Stimulated activated naive CD8-positive, alpha-beta T cell treated with anti-CD3 and anti-CD28 coated beads, Interleukin-15, Interleukin-2, amounts not matched to agents 100 ng/mL and 50 ng/mL, for 24 hours (primary cell): Measurements from ENCODE around the gene SLC6A8.
"Not testable (repeated sequence)": the region's sequence is repeated elsewhere in the genome, so short reads cannot be mapped to it uniquely, and the experiment has no call there.

ENCODE experiments used
- H3K27ac Mint-ChIP-seq: one replicate; pipeline ENCODE4 v1.8.0; 2021; ENCODE audit warnings: mild to moderate bottlenecking, mixed read lengths
- H3K27me3 Mint-ChIP-seq: one replicate; pipeline ENCODE4 v1.8.0; 2021; ENCODE audit warnings: mixed read lengths
- H3K36me3 Mint-ChIP-seq: one replicate; pipeline ENCODE4 v1.8.0; 2021; ENCODE audit warnings: low read depth, mixed read lengths
- H3K4me1 Mint-ChIP-seq: one replicate; pipeline ENCODE4 v1.8.0; 2021; ENCODE audit warnings: low read depth, mixed read lengths
- H3K4me3 Mint-ChIP-seq: one replicate; pipeline ENCODE4 v1.8.0; 2021; ENCODE audit warnings: mild to moderate bottlenecking, mixed read lengths
- H3K9me3 Mint-ChIP-seq: one replicate; pipeline ENCODE4 v1.8.0; 2021; ENCODE audit warnings: mixed read lengths

SLC6A8 gene

DNA sequence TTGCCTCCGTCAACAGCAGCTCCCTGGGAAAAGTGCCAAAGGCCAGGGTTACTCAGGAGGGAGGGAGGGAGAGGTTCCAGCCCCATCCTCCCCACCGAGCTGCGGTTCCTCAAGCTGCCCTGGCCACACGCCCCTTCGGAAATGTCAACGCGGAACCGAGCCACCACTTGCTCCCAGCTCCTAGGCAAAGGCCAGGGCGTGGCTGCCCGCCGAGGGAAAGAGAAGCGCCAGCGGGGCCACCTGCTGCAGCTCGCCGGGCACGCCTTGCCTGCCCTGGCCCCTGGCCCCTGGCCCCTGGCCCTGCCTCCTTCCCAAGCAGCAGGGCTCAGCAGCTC, 15.3 kb downstream of the SLC6A8 start:
- Mint-ChIP-seq H3K9me3 (no peaks in the 10 kb centered on the region), H3K36me3 (no peaks in the 10 kb centered on the region), H3K27me3 (no peaks in the 10 kb centered on the region), H3K4me1 (no peaks in the 10 kb centered on the region), H3K4me3 (no peak overlapping the region), H3K27ac (no peak overlapping the region)

DNA sequence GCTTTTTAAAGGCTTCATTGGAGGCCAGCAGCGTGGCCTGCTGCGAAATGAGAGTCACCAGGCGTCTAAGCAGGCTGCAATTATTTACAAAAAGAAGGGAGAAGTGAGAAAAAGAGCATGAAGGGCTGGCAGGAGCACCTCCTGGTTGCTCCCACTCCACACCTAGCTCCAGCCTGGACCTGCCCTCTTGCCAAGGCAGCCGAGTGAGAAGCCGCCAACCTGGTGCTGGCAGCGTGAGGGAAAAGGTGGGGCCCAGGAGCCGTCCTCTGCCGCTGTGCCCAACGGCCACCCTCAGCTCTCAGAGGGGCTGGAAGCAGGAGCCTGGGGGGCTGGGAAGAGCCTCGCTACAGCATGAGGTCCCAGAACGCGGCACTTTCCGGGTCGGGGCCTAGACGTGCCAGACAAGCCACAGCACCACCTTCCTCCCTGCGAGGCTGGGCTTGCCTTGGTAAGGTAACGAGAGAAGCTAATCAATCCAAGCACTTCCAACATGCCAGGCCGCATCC, 16.3 kb downstream of the SLC6A8 start:
- no peaks in the 10 kb centered on the region for H3K4me1 Mint-ChIP-seq
- H3K36me3 Mint-ChIP-seq, result no peaks in the 10 kb centered on the region
- H3K9me3 Mint-ChIP-seq, result no peaks in the 10 kb centered on the region
- no peaks in the 10 kb centered on the region for H3K27me3 Mint-ChIP-seq
- H3K4me3 Mint-ChIP-seq, result no peak overlapping the region
- H3K27ac Mint-ChIP-seq, result no peak overlapping the region

DNA sequence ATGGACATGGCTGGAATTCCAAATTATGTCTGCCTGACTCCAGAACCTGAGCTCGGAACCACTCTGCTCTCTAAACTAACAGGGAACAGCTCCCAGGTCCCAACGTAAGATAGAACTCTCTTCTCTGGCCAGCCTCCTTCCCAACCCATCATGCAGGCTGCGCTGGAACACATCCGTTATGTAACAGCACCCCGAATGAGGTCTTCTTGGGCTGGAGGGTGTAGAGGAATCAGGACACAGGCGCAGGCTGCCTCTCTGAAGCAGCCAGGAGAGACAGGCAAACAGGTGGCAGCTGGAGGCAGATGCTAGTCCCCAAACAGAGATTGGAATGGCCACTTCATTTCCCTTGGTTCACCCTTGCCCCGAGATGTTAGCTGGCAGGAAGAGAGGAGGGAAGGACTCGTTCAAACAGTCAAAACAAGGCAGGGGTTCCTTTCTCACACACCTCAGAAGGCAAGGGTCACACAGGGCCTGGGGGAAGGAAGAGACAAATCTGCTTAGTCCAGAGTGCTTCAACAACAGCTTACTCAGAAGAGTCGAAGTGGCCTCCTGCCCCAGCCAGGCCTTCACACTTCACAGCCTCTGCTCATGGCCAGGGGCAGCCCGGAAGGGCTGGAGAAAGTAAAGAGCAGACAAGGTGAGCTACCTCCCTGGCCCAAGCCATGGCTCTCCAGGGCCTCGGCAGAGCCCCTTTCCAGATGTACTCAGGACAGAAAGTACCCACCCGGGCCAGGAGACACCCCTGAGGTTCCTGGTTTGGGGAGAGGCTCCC, 17.1 kb downstream of the SLC6A8 start:
- H3K27ac Mint-ChIP-seq, H3K27me3 Mint-ChIP-seq, H3K36me3 Mint-ChIP-seq, H3K9me3 Mint-ChIP-seq, H3K4me1 Mint-ChIP-seq, H3K4me3 Mint-ChIP-seq: not testable (repeated sequence)

DNA sequence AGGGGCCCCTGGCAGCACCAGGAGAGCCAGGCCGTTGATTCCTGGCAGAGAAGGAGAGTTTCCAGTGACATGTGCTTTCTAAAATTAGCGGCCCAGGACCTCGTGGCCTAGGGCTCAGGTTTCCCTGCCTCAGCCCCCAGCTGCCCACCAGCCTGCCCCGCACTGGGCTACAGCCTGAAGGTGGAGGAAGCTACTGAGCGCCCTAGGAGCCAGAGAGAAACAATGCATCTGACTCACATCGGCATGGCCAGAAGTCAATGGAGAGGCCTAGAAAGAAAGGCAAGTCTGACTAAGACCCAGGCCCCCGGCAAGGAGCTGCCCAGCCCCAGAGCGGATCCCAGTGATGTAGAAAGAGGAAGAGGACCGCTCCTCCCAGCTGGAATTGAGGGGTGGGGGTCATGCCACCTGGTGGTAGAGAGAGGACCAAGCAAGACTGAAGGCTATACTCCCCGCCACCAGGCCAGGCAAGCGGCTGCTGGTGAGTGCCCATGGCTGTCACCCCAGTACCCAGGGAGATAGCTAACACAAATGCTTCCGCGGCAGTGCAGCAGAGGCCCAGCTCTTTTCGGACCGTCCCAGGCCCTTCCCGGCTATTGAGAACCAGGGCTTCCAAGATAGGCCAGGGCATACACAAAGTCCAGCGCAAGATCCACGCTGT, 17.8 kb downstream of the SLC6A8 start:
- not testable (repeated sequence) for H3K27ac Mint-ChIP-seq, H3K27me3 Mint-ChIP-seq, H3K4me1 Mint-ChIP-seq, H3K4me3 Mint-ChIP-seq, H3K36me3 Mint-ChIP-seq, H3K9me3 Mint-ChIP-seq

DNA sequence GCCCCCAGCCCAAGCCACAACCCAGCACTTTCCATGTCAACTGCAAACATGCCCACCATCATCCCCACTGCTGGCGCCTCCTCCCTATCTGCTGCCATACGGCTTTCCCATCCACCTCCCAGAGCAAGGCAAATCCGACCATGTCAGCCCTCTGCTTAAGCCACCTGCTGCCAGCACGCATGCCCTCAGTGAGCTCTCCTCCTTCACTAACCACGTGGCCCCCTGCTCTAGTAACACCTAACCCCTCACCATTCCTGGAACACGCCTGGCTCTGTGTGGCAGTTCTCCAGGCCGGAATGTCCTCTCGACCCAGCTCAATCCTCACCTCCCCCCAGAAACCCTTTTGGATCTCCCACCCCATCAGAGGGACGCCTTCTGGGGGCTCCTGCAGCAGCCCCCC, 19.1 kb downstream of the SLC6A8 start:
- Mint-ChIP-seq H3K36me3 (peaks cover 6% of the 10 kb centered on the region), H3K27me3 (no peaks in the 10 kb centered on the region), H3K9me3 (no peaks in the 10 kb centered on the region), H3K27ac (no peak overlapping the region), H3K4me3 (no peak overlapping the region), H3K4me1 (no peaks in the 10 kb centered on the region)

DNA sequence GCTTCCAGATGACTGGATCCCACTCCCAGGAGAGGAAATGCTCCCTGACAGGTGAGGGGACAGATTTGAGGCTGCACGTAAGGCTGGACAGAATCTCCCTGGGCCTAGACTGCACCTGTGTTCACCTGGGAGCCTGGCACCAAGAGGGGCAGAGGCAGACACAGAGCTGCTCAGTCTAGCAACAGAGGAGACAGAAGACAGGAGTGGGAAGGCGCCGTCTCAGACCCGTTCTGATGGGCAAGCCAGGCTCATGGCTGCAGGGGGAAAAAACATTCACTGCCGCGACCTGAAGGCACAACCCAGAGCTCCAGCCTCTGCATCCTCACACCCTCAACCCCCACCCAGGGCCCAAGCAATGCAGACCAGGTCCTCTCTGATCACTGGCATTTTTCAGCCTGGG, 19.7 kb downstream of the SLC6A8 start:
- H3K4me3 Mint-ChIP-seq, result no peak overlapping the region
- H3K4me1 Mint-ChIP-seq, result no peaks in the 10 kb centered on the region
- H3K9me3 Mint-ChIP-seq, result no peaks in the 10 kb centered on the region
- H3K27ac Mint-ChIP-seq, result no peak overlapping the region
- H3K27me3 Mint-ChIP-seq, result no peaks in the 10 kb centered on the region
- H3K36me3 Mint-ChIP-seq, result peaks cover 6% of the 10 kb centered on the region

DNA sequence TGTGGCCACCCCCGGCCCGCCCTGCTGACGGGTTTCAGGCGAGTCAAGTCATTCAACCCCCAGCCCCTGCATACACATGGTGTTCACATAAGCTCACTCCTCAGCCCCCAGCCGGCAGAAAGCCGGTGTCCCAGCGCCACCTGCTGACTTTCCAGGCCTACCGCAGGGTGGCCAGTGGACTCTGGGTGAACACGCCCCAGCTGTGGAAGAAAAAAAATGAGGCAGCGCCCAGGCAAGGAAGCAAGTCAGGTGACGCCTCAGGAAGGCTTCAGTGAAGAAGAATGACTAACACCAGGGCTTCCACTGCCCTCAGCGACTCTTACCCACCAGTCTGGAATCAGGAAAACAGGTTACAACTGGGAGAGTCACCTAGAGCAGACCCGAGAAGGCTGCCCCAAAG, 20.7 kb downstream of the SLC6A8 start:
- H3K4me3 Mint-ChIP-seq, result no peak overlapping the region
- H3K27ac Mint-ChIP-seq, result no peak overlapping the region
- H3K9me3 Mint-ChIP-seq, result no peaks in the 10 kb centered on the region
- no peaks in the 10 kb centered on the region for H3K27me3 Mint-ChIP-seq
- no peaks in the 10 kb centered on the region for H3K4me1 Mint-ChIP-seq
- peaks cover 9% of the 10 kb centered on the region for H3K36me3 Mint-ChIP-seq

DNA sequence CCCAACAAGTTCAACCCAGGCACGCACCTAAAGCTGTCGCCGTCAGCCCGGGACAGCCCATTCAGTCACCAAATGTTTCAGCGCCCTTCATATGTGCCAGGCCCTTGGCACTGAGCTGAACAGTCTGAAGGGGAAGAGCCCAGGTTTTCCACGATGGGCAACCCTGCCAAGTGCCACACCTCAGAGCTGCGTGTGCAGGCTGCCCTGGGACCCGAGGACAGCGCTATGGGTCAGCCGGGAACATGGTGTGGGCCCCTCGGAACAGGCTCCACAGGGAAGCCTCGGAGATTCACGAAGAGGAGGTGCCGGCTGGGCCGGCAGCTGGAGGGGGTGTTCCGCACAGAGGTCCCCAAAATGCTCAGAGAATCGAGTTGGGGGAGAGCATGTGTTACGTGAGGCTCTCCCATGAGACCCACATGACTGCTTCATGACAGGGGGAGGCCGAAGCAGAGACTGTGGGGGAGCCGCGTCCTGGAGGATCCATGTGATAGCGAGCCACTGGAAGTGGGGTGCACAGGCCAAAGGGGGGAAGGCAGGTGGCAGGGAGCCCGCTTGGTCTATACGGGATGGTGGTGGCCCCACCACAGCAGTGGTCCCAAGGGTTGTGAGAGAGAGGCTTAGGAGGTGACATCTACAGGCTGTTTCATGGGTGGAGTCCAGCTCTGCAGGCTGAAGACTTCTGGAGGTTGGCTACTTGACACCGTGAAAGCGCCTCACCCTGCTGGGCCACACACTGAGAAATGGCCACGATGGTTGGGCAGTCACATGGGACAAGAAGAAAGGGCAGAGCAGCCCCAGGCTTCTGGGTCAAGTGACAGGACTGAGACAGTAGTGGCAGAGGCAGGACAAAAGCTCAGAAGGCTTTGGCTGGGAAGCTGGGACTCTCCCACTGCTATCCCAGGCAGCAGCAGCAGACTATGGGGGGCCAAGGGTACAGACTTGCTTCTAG, 22.3 kb downstream of the SLC6A8 start:
- Mint-ChIP-seq H3K27me3 (no peaks in the 10 kb centered on the region), H3K4me3 (no peak overlapping the region), H3K36me3 (peaks cover 17% of the 10 kb centered on the region), H3K9me3 (no peaks in the 10 kb centered on the region), H3K27ac (no peak overlapping the region), H3K4me1 (no peaks in the 10 kb centered on the region)

DNA sequence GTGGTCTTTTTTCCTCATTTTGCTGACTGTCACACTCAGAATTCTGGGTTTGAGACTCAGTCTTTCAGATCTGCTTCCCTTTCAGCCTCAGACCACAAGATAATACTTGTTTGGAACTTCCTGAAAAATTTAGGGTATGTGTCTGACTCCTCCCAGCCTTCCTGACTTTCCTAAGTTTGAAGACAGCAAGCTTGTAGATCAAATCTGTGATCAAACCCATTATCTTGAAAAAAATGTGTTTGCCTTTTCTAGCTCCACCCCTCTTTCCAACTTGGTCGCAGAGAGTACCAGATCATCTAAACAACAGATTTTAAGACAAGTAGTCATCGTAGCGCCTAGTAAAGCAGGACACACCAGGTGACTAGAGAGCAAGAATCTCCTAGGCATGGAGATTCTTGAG, 26.5 kb downstream of the SLC6A8 start:
- no peaks in the 10 kb centered on the region for H3K4me1 Mint-ChIP-seq
- no peak overlapping the region for H3K4me3 Mint-ChIP-seq
- no peak overlapping the region for H3K27ac Mint-ChIP-seq
- no peaks in the 10 kb centered on the region for H3K27me3 Mint-ChIP-seq
- H3K36me3 Mint-ChIP-seq, result peaks cover 30% of the 10 kb centered on the region
- H3K9me3 Mint-ChIP-seq, result no peaks in the 10 kb centered on the region

DNA sequence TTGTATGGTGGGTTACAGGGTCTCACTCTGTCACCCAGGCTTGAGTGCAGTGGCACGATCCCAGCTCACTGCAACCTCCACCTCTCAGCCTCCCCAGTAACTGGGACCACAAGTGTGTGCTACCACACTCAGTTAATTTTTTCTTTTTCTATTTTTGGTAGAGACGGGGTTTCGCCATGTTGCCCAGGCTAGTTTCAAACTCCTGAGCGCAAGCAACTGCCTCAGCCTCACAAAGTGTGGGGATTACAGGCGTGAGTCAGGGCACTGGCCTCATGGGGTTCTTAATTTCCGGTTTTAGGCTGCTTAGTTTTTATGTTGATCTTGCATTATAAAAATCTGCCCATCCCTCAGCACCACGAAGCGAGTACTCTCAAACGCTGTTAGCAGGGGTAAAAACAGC, 29.7 kb downstream of the SLC6A8 start:
- Mint-ChIP-seq H3K9me3 (no peaks in the 10 kb centered on the region), H3K4me3 (no peak overlapping the region), H3K36me3 (peaks cover 43% of the 10 kb centered on the region), H3K27me3 (no peaks in the 10 kb centered on the region), H3K27ac (no peak overlapping the region), H3K4me1 (peaks cover 7% of the 10 kb centered on the region)

DNA sequence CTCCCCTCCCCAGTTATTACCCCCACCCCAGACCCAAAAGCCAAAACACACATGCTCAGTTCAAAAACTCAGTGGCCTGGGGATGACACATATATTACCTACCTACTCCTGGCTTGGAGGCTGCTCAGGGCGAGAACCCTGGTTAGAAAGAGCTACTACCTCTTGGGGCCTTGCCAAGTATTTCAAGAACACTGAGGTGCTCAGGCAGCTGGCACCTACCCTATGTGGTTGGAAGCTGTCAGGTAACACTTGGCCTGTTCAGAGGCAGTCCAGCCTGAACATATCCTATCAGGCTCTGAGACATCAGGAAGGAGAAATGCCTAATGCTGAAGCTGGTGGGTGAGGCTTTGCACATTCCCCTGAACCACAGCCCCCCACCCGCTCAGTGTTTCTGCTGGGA, 31.5 kb downstream of the SLC6A8 start:
- Mint-ChIP-seq H3K27ac (no peak overlapping the region), H3K9me3 (no peaks in the 10 kb centered on the region), H3K4me1 (peaks cover 10% of the 10 kb centered on the region), H3K36me3 (peaks cover 33% of the 10 kb centered on the region), H3K27me3 (no peaks in the 10 kb centered on the region), H3K4me3 (no peak overlapping the region)

DNA sequence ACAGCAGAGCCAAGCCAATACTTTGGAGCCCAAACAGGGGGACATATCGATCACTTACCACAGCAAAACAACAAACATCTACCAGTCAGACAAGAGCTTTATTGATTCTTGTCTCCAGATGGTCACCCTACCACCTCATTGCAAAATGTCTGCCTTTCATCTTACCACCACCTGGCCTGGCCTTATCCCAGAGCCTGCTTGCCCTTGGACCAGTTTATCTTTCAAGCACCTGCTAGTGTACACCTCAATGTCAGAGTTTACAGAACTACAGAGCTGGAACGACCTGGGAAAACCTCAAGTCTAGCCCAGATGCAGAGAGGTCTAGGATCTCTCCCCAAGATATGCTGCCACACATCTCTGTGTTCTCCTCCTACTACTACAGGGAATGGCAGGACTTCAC, 32.0 kb downstream of the SLC6A8 start:
- H3K4me3 Mint-ChIP-seq, result no peak overlapping the region
- H3K27me3 Mint-ChIP-seq, result no peaks in the 10 kb centered on the region
- H3K9me3 Mint-ChIP-seq, result no peaks in the 10 kb centered on the region
- H3K36me3 Mint-ChIP-seq, result peaks cover 31% of the 10 kb centered on the region
- no peak overlapping the region for H3K27ac Mint-ChIP-seq
- H3K4me1 Mint-ChIP-seq, result peaks cover 10% of the 10 kb centered on the region

DNA sequence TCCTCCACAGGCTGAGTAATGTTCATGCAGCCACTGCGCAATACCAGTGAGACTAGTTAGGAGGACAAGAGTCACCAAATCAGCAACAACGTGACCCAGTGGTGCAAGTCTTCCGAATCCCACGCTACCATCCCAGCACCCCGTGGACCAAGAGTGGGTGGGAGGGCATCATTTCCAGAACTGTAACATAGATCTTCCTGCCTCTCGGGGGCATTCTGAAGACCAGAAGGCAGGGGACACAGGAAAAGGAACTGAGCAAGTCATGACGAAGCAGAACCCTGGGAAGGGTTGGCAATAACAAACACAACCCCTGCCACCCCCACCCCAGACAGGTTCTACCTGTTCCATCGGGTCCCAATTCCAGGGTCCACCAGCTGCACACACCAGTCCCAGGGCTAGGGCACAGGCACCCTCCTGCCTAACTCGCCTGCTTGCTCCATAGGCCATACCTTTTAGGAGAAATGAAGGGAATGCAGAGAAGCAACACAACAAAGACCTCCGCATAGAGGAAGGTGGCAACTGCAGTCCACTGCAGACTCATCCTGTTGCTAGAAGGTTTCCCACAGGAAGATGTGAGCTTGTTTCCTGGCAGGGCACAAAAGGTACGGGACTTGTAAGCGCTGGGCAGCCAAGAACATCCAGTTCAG, 35.1 kb downstream of the SLC6A8 start:
- Mint-ChIP-seq H3K4me1 (peaks cover 24% of the 10 kb centered on the region), H3K27ac (peak overlapping the region; percentile 84), H3K9me3 (no peaks in the 10 kb centered on the region), H3K36me3 (peaks cover 24% of the 10 kb centered on the region), H3K4me3 (peak overlapping the region; percentile 89), H3K27me3 (no peaks in the 10 kb centered on the region)

DNA sequence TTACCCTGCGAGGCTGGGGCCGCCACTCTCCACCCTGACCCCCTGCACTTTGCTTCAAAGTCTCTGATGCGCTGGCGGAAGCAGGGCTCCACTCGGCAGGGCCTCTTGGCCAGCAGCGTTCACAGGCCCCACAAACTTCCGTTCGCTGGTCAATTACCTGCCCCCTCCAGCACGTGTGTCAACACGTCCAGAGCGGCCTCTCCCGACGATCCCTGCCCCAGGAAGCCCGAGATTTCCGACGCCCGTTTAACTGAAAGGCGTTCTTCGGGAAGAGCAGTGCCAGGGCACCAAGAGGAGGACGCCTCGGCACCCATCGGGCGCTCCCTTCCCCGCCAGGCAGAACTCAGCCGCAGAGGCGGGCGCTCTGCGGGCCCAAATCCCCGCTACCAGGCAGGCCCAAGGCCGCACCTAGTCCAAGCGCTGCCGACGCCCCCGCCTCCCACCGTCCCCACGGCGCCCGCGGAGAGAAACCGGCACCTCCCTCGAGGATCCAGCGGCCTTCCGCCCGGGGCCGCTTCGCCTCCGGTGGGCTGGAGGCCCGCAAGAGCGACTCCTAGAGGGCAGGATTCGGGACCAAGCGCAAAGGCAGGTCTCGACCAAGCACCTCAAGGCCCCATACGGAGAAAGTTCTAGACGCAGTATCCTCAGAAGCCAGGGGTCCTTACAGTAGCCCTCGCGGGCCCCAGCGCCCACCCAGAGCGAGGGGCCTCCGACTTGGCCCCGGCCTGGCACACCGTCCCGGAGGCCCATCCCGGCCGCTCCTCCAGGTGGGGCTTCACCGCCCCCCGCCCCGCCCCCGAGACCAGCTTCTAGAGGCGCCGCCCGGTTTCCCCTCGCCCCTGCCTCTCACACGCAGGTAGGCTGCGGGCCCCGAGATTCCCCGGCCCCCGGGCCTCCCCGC, 35.9 kb downstream of the SLC6A8 start:
- H3K4me3 Mint-ChIP-seq, result peak overlapping the region; percentile 89
- H3K4me1 Mint-ChIP-seq, result peaks cover 25% of the 10 kb centered on the region
- H3K27me3 Mint-ChIP-seq, result no peaks in the 10 kb centered on the region
- H3K9me3 Mint-ChIP-seq, result no peaks in the 10 kb centered on the region
- H3K27ac Mint-ChIP-seq, result peak overlapping the region; percentile 84
- H3K36me3 Mint-ChIP-seq, result peaks cover 24% of the 10 kb centered on the region
